Neural cell (in vitro differentiated cells): ENCODE data around the gene GINS1. TPM values are rescaled to one million over a fixed set of nuclear protein-coding genes. Genes with fewer than 3 reads are reported as not detected.
"Not testable (repeated sequence)": the region's sequence is repeated elsewhere in the genome, so short reads cannot be mapped to it uniquely, and the experiment has no call there.

Experiments
- H2AFZ ChIP-seq: fragments of 200-600, 300-800 bp; sonication (generic), shearing (Covaris generic); 2 replicates; pipeline ENCODE4 v1.6.0; 2014; ENCODE audit warnings: low read depth, mild to moderate bottlenecking, antibody characterized with exemption, low read length, moderate library complexity
- H3F3A ChIP-seq: fragments of 200-600 bp; shearing (Covaris generic); 2 replicates; pipeline ENCODE4 v1.6.1; 2016; ENCODE audit warnings: mild to moderate bottlenecking, moderate library complexity, mixed read lengths, antibody characterized with exemption, low read length; ENCODE audit not compliant: insufficient read depth, poor library complexity, severe bottlenecking
- H3K27ac ChIP-seq: fragments of 200-600, 300-800 bp; sonication (generic), shearing (Covaris generic); 2 replicates; pipeline ENCODE4 v1.5.1; 2014; ENCODE audit warnings: mild to moderate bottlenecking, low read length, moderate library complexity
- H3K27me3 ChIP-seq: fragments of 300-800, 200-600 bp; sonication (generic), shearing (Covaris generic); 2 replicates; pipeline ENCODE4 v1.6.0; 2014; ENCODE audit warnings: mild to moderate bottlenecking, low read depth, low read length, moderate library complexity; ENCODE audit not compliant: insufficient read depth
- H3K36me3 ChIP-seq: fragments of 300-800, 200-600 bp; sonication (generic), shearing (Covaris generic); 2 replicates; pipeline ENCODE4 v1.5.1; 2014; ENCODE audit warnings: mild to moderate bottlenecking, antibody characterized with exemption, low read length, moderate library complexity; ENCODE audit not compliant: insufficient read depth
- H3K4me2 ChIP-seq: fragments of 300-800, 200-600 bp; sonication (generic), shearing (Covaris generic); 2 replicates; pipeline ENCODE4 v1.6.0; 2014; ENCODE audit warnings: mild to moderate bottlenecking, low read length
- H3K4me3 ChIP-seq: fragments of 300-800, 200-600 bp; sonication (generic), shearing (Covaris generic); 2 replicates; pipeline ENCODE4 v1.5.1; 2014; ENCODE audit warnings: mild to moderate bottlenecking, low read length, moderate library complexity
- H3K79me2 ChIP-seq: fragments of 200-600 bp; shearing (Covaris generic); replicated peaks from 2 replicates; pipeline ENCODE4 v1.6.0; 2014; ENCODE audit warnings: mild to moderate bottlenecking, low read length, moderate library complexity; ENCODE audit not compliant: insufficient read depth
- H3K9ac ChIP-seq: fragments of 300-800, 200-600 bp; sonication (generic), shearing (Covaris generic); 2 replicates; pipeline ENCODE4 v1.6.1; 2016; ENCODE audit warnings: mild to moderate bottlenecking, low read length, mixed read lengths
- H3K9me2 ChIP-seq: fragments of 200-600 bp; shearing (Covaris generic); 2 replicates; pipeline ENCODE4 v1.6.1; 2016; ENCODE audit warnings: mild to moderate bottlenecking, low read length, mixed read lengths; ENCODE audit not compliant: insufficient read depth
- H3K9me3 ChIP-seq: fragments of 200-600, 300-800 bp; sonication (generic), shearing (Covaris generic); 2 replicates; pipeline ENCODE4 v1.6.1; 2016; ENCODE audit warnings: mild to moderate bottlenecking, mixed run types, low read length, moderate library complexity, mixed read lengths
- H4K20me1 ChIP-seq: fragments of 200-600 bp; shearing (Covaris generic); 2 replicates; pipeline ENCODE4 v1.6.1; 2016; ENCODE audit warnings: mild to moderate bottlenecking, mixed run types; ENCODE audit not compliant: insufficient read depth
- EP300 ChIP-seq: fragments of 450-650 bp; conservative IDR thresholded peaks from 2 replicates; pipeline ENCODE4 v1.6.1; 2014; ENCODE audit warnings: antibody characterized with exemption, mild to moderate bottlenecking, moderate library complexity; ENCODE audit not compliant: poor library complexity, severe bottlenecking
- EZH2 ChIP-seq: fragments of 200-600, 300-800 bp; shearing (Covaris generic), sonication (generic); IDR thresholded peaks from 2 replicates; pipeline ENCODE4 v1.6.1; 2014; ENCODE audit warnings: antibody characterized with exemption, low read length, borderline replicate concordance, mild to moderate bottlenecking; ENCODE audit not compliant: insufficient read depth, poor library complexity, severe bottlenecking
- MXI1 ChIP-seq: fragments of 450-650 bp; conservative IDR thresholded peaks from 2 replicates; pipeline ENCODE4 v1.6.1; 2014; ENCODE audit warnings: antibody characterized with exemption, mild to moderate bottlenecking; ENCODE audit not compliant: poor library complexity, severe bottlenecking
- POLR2AphosphoS5 ChIP-seq: IDR thresholded peaks from 2 replicates; pipeline ENCODE4 v1.6.1; 2012
- RAD21 ChIP-seq: fragments of 450-650 bp; conservative IDR thresholded peaks from 2 replicates; pipeline ENCODE4 v1.6.1; 2014; ENCODE audit warnings: antibody characterized with exemption, mild to moderate bottlenecking, moderate library complexity
- SMC3 ChIP-seq: fragments of 450-650 bp; conservative IDR thresholded peaks from 2 replicates; pipeline ENCODE4 v1.6.1; 2014; ENCODE audit warnings: antibody characterized with exemption, mild to moderate bottlenecking, moderate library complexity; ENCODE audit not compliant: poor library complexity
- TAF1 ChIP-seq: IDR thresholded peaks from 2 replicates; pipeline ENCODE4 v1.6.1; 2012; ENCODE audit warnings: low read depth
- polyA plus RNA-seq: library from polyadenylated mRNA; depleted of rRNA; stranded (reverse); fragments of >200 nt; gene quantifications from 2 replicates; pipeline ENCODE4 v1.2.3, GENCODE V29; 2014
- TF ChIP-seq, protein P1 (sequence below): fragments of 450-650 bp; IDR thresholded peaks from 2 replicates; pipeline ENCODE4 v1.5.1; 2014; ENCODE audit warnings: antibody characterized with exemption, mild to moderate bottlenecking, moderate library complexity; ENCODE audit not compliant: poor library complexity, severe bottlenecking
- TF ChIP-seq, protein P2 (sequence below): IDR thresholded peaks from 2 replicates; pipeline ENCODE4 v1.6.1; 2012; ENCODE audit warnings: borderline replicate concordance

Gene GINS1
- polyA plus RNA-seq, 1 donor from 2014 or later, result 4.5 TPM

DNA sequence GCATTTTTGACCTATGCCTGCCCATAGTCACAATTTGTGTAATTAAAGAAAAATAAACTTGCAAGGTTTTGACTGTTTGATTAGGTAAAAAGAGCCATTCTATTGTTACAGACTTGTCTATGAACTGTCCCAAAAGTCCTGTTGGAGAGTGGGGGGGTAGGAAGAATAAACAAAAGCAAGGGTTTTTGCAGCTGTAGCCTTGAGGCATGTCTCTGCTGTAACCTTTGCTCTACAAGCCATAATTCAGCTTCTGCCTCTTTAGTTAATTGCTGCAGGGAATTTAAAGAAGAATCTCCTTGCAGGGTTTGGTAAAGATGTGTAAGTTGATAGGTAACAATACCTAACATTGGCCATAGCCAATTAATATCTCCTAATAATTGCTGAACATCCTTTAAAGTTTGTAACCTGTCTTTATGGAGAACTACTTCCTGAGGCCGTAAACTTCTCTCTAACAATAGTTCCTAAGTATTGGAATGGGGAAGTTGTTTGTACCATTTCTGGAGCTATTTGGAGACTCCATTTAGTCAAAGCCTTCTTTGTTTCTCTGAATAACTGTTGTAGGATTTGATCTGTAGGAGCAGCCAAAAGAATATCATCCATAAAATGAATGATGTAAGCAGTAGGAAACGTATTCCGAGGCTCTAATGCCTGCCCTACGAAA lies 9.0 kb upstream of the GINS1 start:
- H3K4me3 ChIP-seq, result no peak overlapping the region
- no peaks in the 10 kb centered on the region for H4K20me1 ChIP-seq
- no peak overlapping the region for H3K4me2 ChIP-seq
- TF ChIP-seq POLR2AphosphoS5, result no peak
- TF ChIP-seq RAD21, result no peak
- TF ChIP-seq EZH2, result no peak
- no peak for TF ChIP-seq MXI1
- TF ChIP-seq, protein P1, sequence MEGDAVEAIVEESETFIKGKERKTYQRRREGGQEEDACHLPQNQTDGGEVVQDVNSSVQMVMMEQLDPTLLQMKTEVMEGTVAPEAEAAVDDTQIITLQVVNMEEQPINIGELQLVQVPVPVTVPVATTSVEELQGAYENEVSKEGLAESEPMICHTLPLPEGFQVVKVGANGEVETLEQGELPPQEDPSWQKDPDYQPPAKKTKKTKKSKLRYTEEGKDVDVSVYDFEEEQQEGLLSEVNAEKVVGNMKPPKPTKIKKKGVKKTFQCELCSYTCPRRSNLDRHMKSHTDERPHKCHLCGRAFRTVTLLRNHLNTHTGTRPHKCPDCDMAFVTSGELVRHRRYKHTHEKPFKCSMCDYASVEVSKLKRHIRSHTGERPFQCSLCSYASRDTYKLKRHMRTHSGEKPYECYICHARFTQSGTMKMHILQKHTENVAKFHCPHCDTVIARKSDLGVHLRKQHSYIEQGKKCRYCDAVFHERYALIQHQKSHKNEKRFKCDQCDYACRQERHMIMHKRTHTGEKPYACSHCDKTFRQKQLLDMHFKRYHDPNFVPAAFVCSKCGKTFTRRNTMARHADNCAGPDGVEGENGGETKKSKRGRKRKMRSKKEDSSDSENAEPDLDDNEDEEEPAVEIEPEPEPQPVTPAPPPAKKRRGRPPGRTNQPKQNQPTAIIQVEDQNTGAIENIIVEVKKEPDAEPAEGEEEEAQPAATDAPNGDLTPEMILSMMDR, result no peak
- no peak for TF ChIP-seq TAF1
- TF ChIP-seq EP300, result no peak
- TF ChIP-seq, protein P2, sequence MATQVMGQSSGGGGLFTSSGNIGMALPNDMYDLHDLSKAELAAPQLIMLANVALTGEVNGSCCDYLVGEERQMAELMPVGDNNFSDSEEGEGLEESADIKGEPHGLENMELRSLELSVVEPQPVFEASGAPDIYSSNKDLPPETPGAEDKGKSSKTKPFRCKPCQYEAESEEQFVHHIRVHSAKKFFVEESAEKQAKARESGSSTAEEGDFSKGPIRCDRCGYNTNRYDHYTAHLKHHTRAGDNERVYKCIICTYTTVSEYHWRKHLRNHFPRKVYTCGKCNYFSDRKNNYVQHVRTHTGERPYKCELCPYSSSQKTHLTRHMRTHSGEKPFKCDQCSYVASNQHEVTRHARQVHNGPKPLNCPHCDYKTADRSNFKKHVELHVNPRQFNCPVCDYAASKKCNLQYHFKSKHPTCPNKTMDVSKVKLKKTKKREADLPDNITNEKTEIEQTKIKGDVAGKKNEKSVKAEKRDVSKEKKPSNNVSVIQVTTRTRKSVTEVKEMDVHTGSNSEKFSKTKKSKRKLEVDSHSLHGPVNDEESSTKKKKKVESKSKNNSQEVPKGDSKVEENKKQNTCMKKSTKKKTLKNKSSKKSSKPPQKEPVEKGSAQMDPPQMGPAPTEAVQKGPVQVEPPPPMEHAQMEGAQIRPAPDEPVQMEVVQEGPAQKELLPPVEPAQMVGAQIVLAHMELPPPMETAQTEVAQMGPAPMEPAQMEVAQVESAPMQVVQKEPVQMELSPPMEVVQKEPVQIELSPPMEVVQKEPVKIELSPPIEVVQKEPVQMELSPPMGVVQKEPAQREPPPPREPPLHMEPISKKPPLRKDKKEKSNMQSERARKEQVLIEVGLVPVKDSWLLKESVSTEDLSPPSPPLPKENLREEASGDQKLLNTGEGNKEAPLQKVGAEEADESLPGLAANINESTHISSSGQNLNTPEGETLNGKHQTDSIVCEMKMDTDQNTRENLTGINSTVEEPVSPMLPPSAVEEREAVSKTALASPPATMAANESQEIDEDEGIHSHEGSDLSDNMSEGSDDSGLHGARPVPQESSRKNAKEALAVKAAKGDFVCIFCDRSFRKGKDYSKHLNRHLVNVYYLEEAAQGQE, result no peak
- TF ChIP-seq SMC3, result no peak
- H2AFZ ChIP-seq, result no peak overlapping the region
- no peak overlapping the region for H3K27ac ChIP-seq
- no peaks in the 10 kb centered on the region for H3K36me3 ChIP-seq
- H3K9ac ChIP-seq, result no peak overlapping the region
- H3K79me2 ChIP-seq, result no peaks in the 10 kb centered on the region
- no peaks in the 10 kb centered on the region for H3K9me2 ChIP-seq
- H3F3A ChIP-seq, result no peaks in the 10 kb centered on the region
- no peaks in the 10 kb centered on the region for H3K27me3 ChIP-seq
- H3K9me3 ChIP-seq, result peaks cover 6% of the 10 kb centered on the region

DNA sequence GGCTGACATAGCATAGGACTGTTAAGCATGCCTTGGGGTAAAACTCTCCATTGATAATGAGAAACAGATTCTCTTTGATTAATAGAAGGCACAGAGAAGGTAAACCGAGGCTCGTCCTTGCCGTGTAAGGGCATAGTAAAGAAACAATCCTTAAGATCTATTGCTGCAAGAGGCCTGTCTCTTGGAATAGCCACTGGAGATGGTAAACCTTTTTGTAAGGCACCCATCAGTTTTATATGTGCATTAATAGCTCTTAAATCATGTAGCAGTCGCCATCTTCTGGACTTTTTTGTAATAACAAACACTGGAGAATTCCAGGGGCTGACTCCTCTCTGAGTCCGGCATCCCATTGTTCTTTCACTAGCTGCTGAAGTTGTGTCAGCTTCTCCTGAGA lies 8.4 kb upstream of the GINS1 start:
- Histone ChIP-seq H3K9me3 (peaks cover 9% of the 10 kb centered on the region), H3K9ac (no peak overlapping the region), H3K36me3 (no peaks in the 10 kb centered on the region), H3K4me2 (no peak overlapping the region), H3K4me3 (no peak overlapping the region), H2AFZ (no peak overlapping the region), H3K27me3 (no peaks in the 10 kb centered on the region), H3K9me2 (no peaks in the 10 kb centered on the region), H3F3A (no peaks in the 10 kb centered on the region), H3K27ac (no peak overlapping the region), H4K20me1 (no peaks in the 10 kb centered on the region), H3K79me2 (no peaks in the 10 kb centered on the region)
- TF ChIP-seq, protein P2, result no peak
- TF ChIP-seq, protein P1, result peak; percentile 82
- TF ChIP-seq RAD21 (peak; percentile 81), SMC3 (peak; percentile 89)

DNA sequence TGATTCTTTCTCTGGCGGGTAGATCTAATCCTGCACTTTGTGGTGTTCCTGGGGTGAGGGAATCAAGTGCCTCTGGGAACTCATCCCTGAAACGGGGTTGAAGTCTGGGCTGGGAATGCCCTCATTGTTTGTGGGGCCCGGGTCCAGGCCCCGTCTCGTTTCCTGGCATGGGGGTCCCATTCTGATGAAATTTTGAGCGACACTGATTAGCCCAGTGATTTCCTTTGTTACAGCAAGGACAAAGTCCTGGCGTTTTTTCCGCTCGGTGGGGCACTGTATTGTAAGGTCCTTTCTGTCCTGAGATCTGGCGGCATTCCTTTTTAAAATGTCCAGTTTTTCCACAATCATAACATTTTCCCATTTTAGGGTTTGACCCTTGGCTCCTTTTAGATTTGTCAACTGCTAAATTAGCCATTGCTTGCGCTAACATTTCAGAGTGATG lies 7.2 kb upstream of the GINS1 start:
- not testable (repeated sequence) for H3K9me2 ChIP-seq, H3K27ac ChIP-seq, H3K27me3 ChIP-seq, H3K36me3 ChIP-seq, H4K20me1 ChIP-seq, H3F3A ChIP-seq, H3K4me2 ChIP-seq, H3K4me3 ChIP-seq, H3K9me3 ChIP-seq, H3K9ac ChIP-seq, H2AFZ ChIP-seq, H3K79me2 ChIP-seq
